ENCODE measurements around the gene IL23A. TPM values are rescaled to one million over a fixed set of nuclear protein-coding genes. Genes with fewer than 3 reads are reported as not detected.
A peak's percentile ranks its signal among the peaks of the same experiment; 100 is the strongest.

IL23A gene
- total RNA-seq, 1 donor from 2014 or later: 0.23 TPM

DNA sequence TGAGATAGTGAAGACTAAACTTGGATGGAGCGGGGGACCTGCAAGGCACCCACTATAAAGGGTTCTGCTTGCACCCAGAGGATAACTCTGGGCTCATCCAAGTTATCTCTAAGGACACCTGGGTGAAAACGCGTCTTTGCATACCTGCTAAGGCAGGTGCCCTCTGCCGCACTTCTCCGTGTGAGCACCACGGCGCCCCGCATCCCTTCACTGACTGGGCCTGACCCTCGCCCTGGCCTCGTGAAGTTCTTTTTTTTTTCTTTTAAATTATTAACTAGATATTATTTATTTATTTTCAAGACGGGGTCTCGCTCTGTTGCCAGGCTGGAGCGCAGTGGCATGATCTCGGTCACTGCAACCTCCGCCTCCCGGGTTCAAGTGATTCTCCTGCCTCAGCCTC, 43.9 kb downstream of the IL23A start:
- Mint-ChIP-seq H3K36me3 (ENCODE audit: low read depth) (no peaks in the 10 kb centered on the region), H3K4me3 (no peak overlapping the region), H3K27me3 (ENCODE audit: low read depth) (no peaks in the 10 kb centered on the region), H3K4me1 (peaks cover 6% of the 10 kb centered on the region), H3K27ac (ENCODE audit: unreplicated experiment) (no peak overlapping the region), H3K9me3 (no peaks in the 10 kb centered on the region)
- DNase-seq (ENCODE audit: low read depth, low spot score): no peak
- TF ChIP-seq, protein P1, sequence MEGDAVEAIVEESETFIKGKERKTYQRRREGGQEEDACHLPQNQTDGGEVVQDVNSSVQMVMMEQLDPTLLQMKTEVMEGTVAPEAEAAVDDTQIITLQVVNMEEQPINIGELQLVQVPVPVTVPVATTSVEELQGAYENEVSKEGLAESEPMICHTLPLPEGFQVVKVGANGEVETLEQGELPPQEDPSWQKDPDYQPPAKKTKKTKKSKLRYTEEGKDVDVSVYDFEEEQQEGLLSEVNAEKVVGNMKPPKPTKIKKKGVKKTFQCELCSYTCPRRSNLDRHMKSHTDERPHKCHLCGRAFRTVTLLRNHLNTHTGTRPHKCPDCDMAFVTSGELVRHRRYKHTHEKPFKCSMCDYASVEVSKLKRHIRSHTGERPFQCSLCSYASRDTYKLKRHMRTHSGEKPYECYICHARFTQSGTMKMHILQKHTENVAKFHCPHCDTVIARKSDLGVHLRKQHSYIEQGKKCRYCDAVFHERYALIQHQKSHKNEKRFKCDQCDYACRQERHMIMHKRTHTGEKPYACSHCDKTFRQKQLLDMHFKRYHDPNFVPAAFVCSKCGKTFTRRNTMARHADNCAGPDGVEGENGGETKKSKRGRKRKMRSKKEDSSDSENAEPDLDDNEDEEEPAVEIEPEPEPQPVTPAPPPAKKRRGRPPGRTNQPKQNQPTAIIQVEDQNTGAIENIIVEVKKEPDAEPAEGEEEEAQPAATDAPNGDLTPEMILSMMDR (conservative IDR thresholded peaks at IDR 0.05): no peak

DNA sequence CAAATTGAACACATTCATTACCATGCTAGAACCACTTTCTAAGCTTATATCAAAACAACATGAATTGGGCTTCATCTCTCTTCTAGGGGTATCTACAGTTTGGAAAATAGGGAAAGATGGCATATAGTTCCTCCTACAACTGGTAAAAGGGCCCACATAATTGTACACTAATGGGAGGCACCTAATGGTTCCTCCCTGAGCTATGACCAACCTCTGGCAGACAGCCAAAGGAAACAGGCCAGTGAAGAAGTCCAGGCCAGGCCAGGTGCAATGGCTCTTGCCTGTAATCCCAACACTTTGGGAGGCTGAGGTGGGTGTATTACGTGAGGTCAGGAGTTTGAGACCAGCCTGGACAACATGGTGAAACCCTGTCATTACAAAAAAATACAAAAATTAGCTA, 47.2 kb downstream of the IL23A start:
- DNase-seq (ENCODE audit: low read depth, low spot score): no peak
- no peaks in the 10 kb centered on the region for H3K27me3 Mint-ChIP-seq (ENCODE audit: low read depth)
- H3K4me1 Mint-ChIP-seq: peaks cover 15% of the 10 kb centered on the region
- no peaks in the 10 kb centered on the region for H3K36me3 Mint-ChIP-seq (ENCODE audit: low read depth)
- TF ChIP-seq, protein P1 (conservative IDR thresholded peaks at IDR 0.05): no peak
- H3K27ac Mint-ChIP-seq (ENCODE audit: unreplicated experiment): no peak overlapping the region
- no peak overlapping the region for H3K4me3 Mint-ChIP-seq
- H3K9me3 Mint-ChIP-seq: no peaks in the 10 kb centered on the region

DNA sequence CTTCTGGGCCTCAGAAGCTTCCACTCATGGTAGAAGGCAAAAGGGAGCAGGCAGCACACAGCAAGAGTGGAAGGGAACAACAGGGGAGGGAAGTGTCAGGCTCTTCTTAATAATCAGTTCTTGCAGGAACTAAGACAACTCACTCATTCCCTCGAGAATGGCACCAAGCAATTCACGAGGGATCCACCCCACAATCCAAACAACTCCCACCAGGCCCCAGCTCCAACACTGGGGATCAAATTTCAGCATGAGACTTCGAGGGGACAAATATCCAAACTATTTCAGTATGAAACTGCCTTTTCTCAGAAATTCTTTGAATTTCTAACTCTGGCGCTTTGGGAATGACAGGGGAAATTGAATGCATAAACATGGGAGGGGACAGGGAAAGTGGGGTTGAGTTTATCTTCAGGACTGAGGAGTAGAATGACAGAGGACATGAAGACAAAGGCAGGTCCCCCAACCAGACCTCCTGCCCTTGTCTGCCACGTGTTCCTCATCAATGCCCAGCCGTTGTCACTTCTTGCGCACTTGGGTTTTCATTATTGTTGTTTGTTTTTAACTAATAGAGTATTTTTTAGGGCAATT, 48.6 kb downstream of the IL23A start:
- DNase-seq (ENCODE audit: low read depth, low spot score): no peak
- Mint-ChIP-seq H3K27ac (ENCODE audit: unreplicated experiment) (no peak overlapping the region), H3K27me3 (ENCODE audit: low read depth) (no peaks in the 10 kb centered on the region), H3K9me3 (no peaks in the 10 kb centered on the region), H3K36me3 (ENCODE audit: low read depth) (no peaks in the 10 kb centered on the region), H3K4me1 (peaks cover 15% of the 10 kb centered on the region), H3K4me3 (peak overlapping the region; percentile 14)
- TF ChIP-seq, protein P1 (conservative IDR thresholded peaks at IDR 0.05): no peak

DNA sequence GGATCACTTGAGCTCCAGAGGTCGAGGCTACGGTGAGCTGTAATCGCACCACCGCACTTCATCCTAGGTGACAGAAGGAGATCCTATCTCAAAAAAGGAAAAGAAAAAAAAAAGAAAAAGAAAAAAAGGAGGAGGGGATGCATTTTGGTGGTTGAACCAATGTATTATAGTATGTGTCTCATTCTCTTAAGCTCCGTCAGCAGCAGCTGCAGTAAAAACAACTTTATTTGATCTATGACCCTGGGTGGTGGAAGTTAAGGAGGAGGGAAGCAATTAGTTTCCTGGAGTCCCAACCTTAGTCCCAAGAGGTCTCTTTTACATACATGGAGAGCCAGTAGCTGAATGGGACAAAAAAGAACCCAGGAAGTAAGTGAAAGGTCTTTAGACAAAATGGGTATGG, 50.7 kb downstream of the IL23A start:
- Mint-ChIP-seq H3K9me3 (peaks cover 3% of the 10 kb centered on the region), H3K36me3 (ENCODE audit: low read depth) (peaks cover 2% of the 10 kb centered on the region), H3K27ac (ENCODE audit: unreplicated experiment) (no peak overlapping the region), H3K4me1 (peaks cover 15% of the 10 kb centered on the region), H3K27me3 (ENCODE audit: low read depth) (no peaks in the 10 kb centered on the region), H3K4me3 (no peak overlapping the region)
- no peak for DNase-seq (ENCODE audit: low read depth, low spot score)
- TF ChIP-seq, protein P1 (conservative IDR thresholded peaks at IDR 0.05): no peak

Other genes starting within 250 kb of the IL23A start
- gene PA2G4, start 234.3 kb upstream of the IL23A start, total RNA-seq: 201 and 213 TPM in 2 replicates
- gene RPL41, start 222.3 kb upstream of the IL23A start, total RNA-seq: 4,478 and 4,582 TPM in 2 replicates
- gene ZC3H10, start 220.6 kb upstream of the IL23A start, total RNA-seq: 19.1 and 19.3 TPM in 2 replicates
- 118 and 121 TPM in 2 replicates for gene ESYT1, start 210.6 kb upstream of the IL23A start, total RNA-seq
- 178 and 189 TPM in 2 replicates for gene MYL6B, start 186.3 kb upstream of the IL23A start, total RNA-seq
- 924 TPM in 2 replicates for gene MYL6, start 180.5 kb upstream of the IL23A start, total RNA-seq
- gene SMARCC2, start 149.4 kb upstream of the IL23A start, total RNA-seq: 164 and 172 TPM in 2 replicates
- 48.3 and 48.6 TPM in 2 replicates for gene RNF41, start 117.0 kb upstream of the IL23A start, total RNA-seq
- gene NABP2, start 114.5 kb upstream of the IL23A start, total RNA-seq: 71.8 and 75.7 TPM in 2 replicates
- 0.65 and 1.0 TPM in 2 replicates for gene SLC39A5, start 108.8 kb upstream of the IL23A start, total RNA-seq
- 61.4 and 68.0 TPM in 2 replicates for gene ANKRD52, start 80.5 kb upstream of the IL23A start, total RNA-seq
- gene COQ10A, start 71.9 kb upstream of the IL23A start, total RNA-seq: 23.2 and 23.3 TPM in 2 replicates
- 295 and 302 TPM in 2 replicates for gene CS, start 38.6 kb upstream of the IL23A start, total RNA-seq
- 242 and 244 TPM in 2 replicates for gene CNPY2, start 22.9 kb upstream of the IL23A start, total RNA-seq
- gene PAN2, start 4.9 kb upstream of the IL23A start, total RNA-seq: 64.4 and 69.6 TPM in 2 replicates
- 67.4 and 70.0 TPM in 2 replicates for gene STAT2, start 21.2 kb downstream of the IL23A start, total RNA-seq
- gene APOF, start 24.0 kb downstream of the IL23A start, total RNA-seq: not detected in 2 replicates
- 108 and 110 TPM in 2 replicates for gene TIMELESS, start 110.5 kb downstream of the IL23A start, total RNA-seq
- not detected in 2 replicates for gene MIP, start 115.8 kb downstream of the IL23A start, total RNA-seq
- gene SPRYD4, start 129.7 kb downstream of the IL23A start, total RNA-seq: 4.9 and 5.1 TPM in 2 replicates
- 0.30 and 0.35 TPM in 2 replicates for gene GLS2, start 149.3 kb downstream of the IL23A start, total RNA-seq
- gene RBMS2, start 182.9 kb downstream of the IL23A start, total RNA-seq: 29.3 and 33.5 TPM in 2 replicates